SK-N-SH treated with all-trans-retinoic acid at 6 μM for 48 hours (cell line): ENCODE results near the gene MED26.

Source experiments
- ESRRG ChIP-seq: fragments of 250-450 bp; sonication (Bioruptor Pico); IDR thresholded peaks from 2 replicates; pipeline ENCODE4 v1.6.1; 2021; ENCODE audit warnings: mild to moderate bottlenecking
- GLIS3 ChIP-seq: fragments of 250-450 bp; sonication (Bioruptor Pico); IDR thresholded peaks from 2 replicates; pipeline ENCODE4 v1.5.0; 2020; ENCODE audit warnings: mild to moderate bottlenecking, moderate library complexity
- PPARA ChIP-seq: fragments of 250-450 bp; sonication (Bioruptor Pico); IDR thresholded peaks from 2 replicates; pipeline ENCODE4 v1.5.0; 2020; ENCODE audit warnings: mild to moderate bottlenecking, borderline replicate concordance
- TOX ChIP-seq: fragments of 250-450 bp; sonication (Bioruptor Pico); IDR thresholded peaks from 2 replicates; pipeline ENCODE4 v1.8.0; 2021; ENCODE audit warnings: mild to moderate bottlenecking, moderate library complexity, borderline replicate concordance
- ZFP3 ChIP-seq: fragments of 250-450 bp; sonication (Bioruptor Pico); IDR thresholded peaks from 2 replicates; pipeline ENCODE4 v1.5.0; 2020; ENCODE audit warnings: mild to moderate bottlenecking, moderate library complexity

DNA sequence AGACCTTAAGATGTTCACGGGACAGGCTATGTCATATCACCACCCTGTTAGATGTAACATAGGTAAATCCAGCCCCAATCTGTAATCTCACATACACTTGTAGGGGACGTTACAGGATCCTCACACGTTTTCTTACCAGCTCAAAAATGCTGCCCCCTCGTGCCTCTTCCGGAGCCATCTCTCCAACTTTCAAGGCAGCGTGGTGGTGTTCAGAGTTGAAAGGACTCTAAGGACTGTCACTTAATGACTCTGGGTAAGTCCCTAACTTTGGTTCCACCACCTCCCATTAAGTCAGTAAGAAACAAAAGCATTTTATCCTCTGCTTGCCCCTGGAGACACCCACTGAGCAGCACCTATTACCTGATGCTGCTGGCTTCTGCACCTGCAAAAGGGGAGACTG, 4.4 kb downstream of the MED26 start:
- TF ChIP-seq ZFP3: no peak
- TF ChIP-seq TOX (CRISPR knock-in tag): no peak
- no peak for TF ChIP-seq PPARA (CRISPR knock-in tag)
- TF ChIP-seq ESRRG (CRISPR knock-in tag): no peak
- TF ChIP-seq GLIS3: no peak
